ENCODE measurements around the gene OSBPL2. TPM values are rescaled to one million over a fixed set of nuclear protein-coding genes. Genes with fewer than 3 reads are reported as not detected.

OSBPL2 gene
- total and polyA plus RNA-seq, 2 donors (not counting 3 experiments of a cell fraction or from before 2014, with no cell fraction given): 13.1 to 33.0 TPM

- no peaks in the 10 kb centered on the region for H3K27me3 ChIP-seq (ENCODE audit: control insufficient read depth in 2 of 2, insufficient read depth in 2 of 2, low read length in 2 of 2)
- H2AFZ ChIP-seq (ENCODE audit: low read depth, low read length): no peak overlapping the region
- dilution Hi-C loops (cut with MboI; ENCODE audit: extremely low pct_ligation_motif_present, low sequenced_read_pairs): no loop called here
- H3K79me2 ChIP-seq (ENCODE audit: control insufficient read depth, insufficient read depth, low read length): peaks cover 4% of the 10 kb centered on the region
- FAIRE-seq (no peak), DNase-seq (ENCODE audit: low read depth, low spot score) (no peak)
- no peak overlapping the region for H3K9ac ChIP-seq (replicated peaks; ENCODE audit: extremely low read depth, insufficient read depth, low read length)
- peaks cover 15 to 63% of the 10 kb centered on the region in 2 experiments for H3K36me3 ChIP-seq (ENCODE audit: control insufficient read depth in 2 of 2, extremely low read depth in 1 of 2, insufficient read depth in 2 of 2, low read length in 2 of 2)
- no TSS peak for BruUV-seq (replicated peaks)
- no peaks in the 10 kb centered on the region for H3K9me3 ChIP-seq (replicated peaks; ENCODE audit: control insufficient read depth, insufficient read depth, low read length)
- no peak overlapping the region for H3K27ac ChIP-seq (ENCODE audit: insufficient read depth, low read depth, low read length)
- no peak overlapping the region for H3K4me2 ChIP-seq (ENCODE audit: insufficient read depth, low read length)
- H3K4me1 ChIP-seq (ENCODE audit: control insufficient read depth, extremely low read depth, insufficient read depth, low read length): no peaks in the 10 kb centered on the region
- no peak for TF ChIP-seq MAX (IDR thresholded peaks at IDR 0.05; ENCODE audit: insufficient read depth, insufficient read length)
- TF ChIP-seq JUN (IDR thresholded peaks at IDR 0.05; ENCODE audit: borderline replicate concordance, insufficient read depth, insufficient read length, low read depth): no peak
- no peak for TF ChIP-seq EZH2 (IDR thresholded peaks at IDR 0.05; ENCODE audit: borderline replicate concordance, low read depth, low read length, severe bottlenecking)
- no peak for TF ChIP-seq MYC (IDR thresholded peaks at IDR 0.05; ENCODE audit: low read depth, low read length)
- TF ChIP-seq, protein P1, sequence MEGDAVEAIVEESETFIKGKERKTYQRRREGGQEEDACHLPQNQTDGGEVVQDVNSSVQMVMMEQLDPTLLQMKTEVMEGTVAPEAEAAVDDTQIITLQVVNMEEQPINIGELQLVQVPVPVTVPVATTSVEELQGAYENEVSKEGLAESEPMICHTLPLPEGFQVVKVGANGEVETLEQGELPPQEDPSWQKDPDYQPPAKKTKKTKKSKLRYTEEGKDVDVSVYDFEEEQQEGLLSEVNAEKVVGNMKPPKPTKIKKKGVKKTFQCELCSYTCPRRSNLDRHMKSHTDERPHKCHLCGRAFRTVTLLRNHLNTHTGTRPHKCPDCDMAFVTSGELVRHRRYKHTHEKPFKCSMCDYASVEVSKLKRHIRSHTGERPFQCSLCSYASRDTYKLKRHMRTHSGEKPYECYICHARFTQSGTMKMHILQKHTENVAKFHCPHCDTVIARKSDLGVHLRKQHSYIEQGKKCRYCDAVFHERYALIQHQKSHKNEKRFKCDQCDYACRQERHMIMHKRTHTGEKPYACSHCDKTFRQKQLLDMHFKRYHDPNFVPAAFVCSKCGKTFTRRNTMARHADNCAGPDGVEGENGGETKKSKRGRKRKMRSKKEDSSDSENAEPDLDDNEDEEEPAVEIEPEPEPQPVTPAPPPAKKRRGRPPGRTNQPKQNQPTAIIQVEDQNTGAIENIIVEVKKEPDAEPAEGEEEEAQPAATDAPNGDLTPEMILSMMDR (IDR thresholded peaks at IDR 0.05; ENCODE audit: extremely low read depth in 1 of 2, insufficient read depth in 1 of 2, low read depth in 1 of 2, low read length in 2 of 2): no peak
- TF ChIP-seq POLR2AphosphoS5 (IDR thresholded peaks at IDR 0.05; ENCODE audit: insufficient read depth, low read depth, low read length): no peak
- no peak for TF ChIP-seq GATA2 (IDR thresholded peaks at IDR 0.05; ENCODE audit: insufficient read depth, insufficient read length, low read depth, low read length)
- no peak for TF ChIP-seq POLR2A (IDR thresholded peaks at IDR 0.05; ENCODE audit: low read depth, low read length)
- no peak for TF ChIP-seq FOS (IDR thresholded peaks at IDR 0.05; ENCODE audit: borderline replicate concordance, insufficient read depth, low read length)
- no peak overlapping the region for H3K4me3 ChIP-seq (replicated peaks in 1 of 3; ENCODE audit: insufficient read depth in 1 of 3, low read depth in 1 of 3, low read length in 3 of 3)
- ChIA-PET POLR2A (no interaction called here), CTCF (interaction anchor here (2.3 kb wide), 1 partner anchor 68 kb away, joined by 7 read pairs; no protein-coding TSS in a partner anchor)
- H4K20me1 ChIP-seq (replicated peaks; ENCODE audit: control insufficient read depth, extremely low read depth, insufficient read depth, low read length): no peaks in the 10 kb centered on the region
- intact Hi-C loops (cut with micrococcal nuclease): no loop called here
- H3K9me1 ChIP-seq (replicated peaks; ENCODE audit: control insufficient read depth, extremely low read depth, insufficient read depth, low read length): no peaks in the 10 kb centered on the region
These were observed 76.0 kb downstream of the OSBPL2 start for GRCh38 chr20:62314339-62314638.

Measured in endothelial cell of umbilical vein (primary cell).